SK-N-SH (cell line): ENCODE measurements around the gene GDE1. TPM values are rescaled to one million over a fixed set of nuclear protein-coding genes. Genes with fewer than 3 reads are reported as not detected.

ENCODE experiments used
- CTCF ChIA-PET: fragments of 300-600, 350-600 bp; formaldehyde crosslinking; extraction: SDS; loops from one replicate; lab custom pipeline; 2021; lab: Yijun Ruan, JAX
- POLR2A ChIA-PET: fragments of 350-600 bp; sonication (Branson Sonifier 250); formaldehyde crosslinking; extraction: SDS; loops from one replicate; lab custom pipeline; 2020; ENCODE audit warnings: antibody characterized with exemption, inconsistent platforms; lab: Yijun Ruan, JAX
- DNase-seq: peaks from one replicate; pipeline ENCODE4 v3.0.0; 2012
- H2AFZ ChIP-seq: fragments of 200-600 bp; sonication (generic); 2 replicates; pipeline ENCODE4 v1.8.1; 2016; ENCODE audit warnings: antibody characterized with exemption, mild to moderate bottlenecking, low read depth
- H3F3A ChIP-seq: fragments of 200-600 bp; sonication (generic); replicated peaks from 2 replicates; pipeline ENCODE3; 2016; ENCODE audit warnings: antibody characterized with exemption, mild to moderate bottlenecking; ENCODE audit not compliant: insufficient read depth
- H3K27ac ChIP-seq, 2 experiments: fragments of 200-500 bp in 1 of 2; fragments of 200-600 bp in 1 of 2; sonication (Bioruptor generic) in 1 of 2; sonication (generic), shearing (Covaris generic) in 1 of 2; 2 replicates each; pipeline versions ENCODE4 v1.5.1 to v1.6.1; 2014 to 2016; ENCODE audit warnings: low read depth in 2 of 2, inconsistent platforms in 1 of 2, low read length in 1 of 2, mild to moderate bottlenecking in 1 of 2, mixed read lengths in 1 of 2
- H3K27me3 ChIP-seq: fragments of 200-600 bp; sonication (generic), shearing (Covaris generic); 2 replicates; pipeline ENCODE4 v1.6.1; 2016; ENCODE audit warnings: mixed run types; ENCODE audit not compliant: insufficient read depth
- H3K36me3 ChIP-seq, 2 experiments: fragments of 200-500 bp in 1 of 2; fragments of 200-600 bp in 1 of 2; sonication (Bioruptor generic) in 1 of 2; sonication (generic) in 1 of 2; replicated peaks in 1 of 2; 2 replicates each; pipeline versions ENCODE3 to v1.5.1; 2014 to 2016; ENCODE audit warnings: low read length in 1 of 2, mild to moderate bottlenecking in 1 of 2; ENCODE audit not compliant: insufficient read depth in 2 of 2, control insufficient read depth in 1 of 2
- H3K4me1 ChIP-seq, 2 experiments: fragments of 200-500 bp in 1 of 2; fragments of 200-600 bp in 1 of 2; sonication (Bioruptor generic) in 1 of 2; sonication (generic), shearing (Covaris generic) in 1 of 2; 2 replicates each; pipeline versions ENCODE4 v1.5.1 to v1.6.1; 2014 to 2016; ENCODE audit warnings: low read depth in 1 of 2, low read length in 1 of 2, mixed run types in 1 of 2; ENCODE audit not compliant: insufficient read depth in 2 of 2, control insufficient read depth in 1 of 2
- H3K4me2 ChIP-seq: fragments of 200-600 bp; sonication (generic), shearing (Covaris generic); 2 replicates; pipeline ENCODE4 v1.6.1; 2017; ENCODE audit warnings: mixed run types
- H3K4me3 ChIP-seq, 2 experiments: fragments of 200-500 bp in 1 of 2; fragments of 200-600 bp in 1 of 2; sonication (Bioruptor generic) in 1 of 2; sonication (generic), shearing (Covaris generic) in 1 of 2; 2 replicates each; pipeline versions ENCODE4 v1.5.1 to v1.8.1; 2014 to 2016; ENCODE audit warnings: low read depth in 2 of 2, inconsistent platforms in 1 of 2, low read length in 1 of 2, mild to moderate bottlenecking in 1 of 2, mixed read lengths in 1 of 2, moderate library complexity in 1 of 2
- H3K79me2 ChIP-seq: fragments of 200-600 bp; sonication (generic); 2 replicates; pipeline ENCODE4 v1.8.1; 2017; ENCODE audit warnings: mild to moderate bottlenecking; ENCODE audit not compliant: insufficient read depth
- H3K9ac ChIP-seq: fragments of 200-600 bp; sonication (generic); 2 replicates; pipeline ENCODE4 v1.6.1; 2017; ENCODE audit warnings: mixed run types
- H3K9me2 ChIP-seq: fragments of 200-600 bp; sonication (generic); 2 replicates; pipeline ENCODE4 v1.6.1; 2017; ENCODE audit warnings: mixed run types
- H3K9me3 ChIP-seq: fragments of 200-600 bp; sonication (generic); 2 replicates; pipeline ENCODE4 v1.6.1; 2017; ENCODE audit warnings: mixed run types, mild to moderate bottlenecking, moderate library complexity
- H4K20me1 ChIP-seq: fragments of 200-600 bp; sonication (generic); 2 replicates; pipeline ENCODE4 v1.6.1; 2017; ENCODE audit warnings: mild to moderate bottlenecking, mixed run types; ENCODE audit not compliant: insufficient read depth
- FOXJ3 ChIP-seq: sonication (generic); formaldehyde crosslinking; IDR thresholded peaks from 2 replicates; pipeline ENCODE4 v1.5.1; 2020; ENCODE audit warnings: mild to moderate bottlenecking, missing genetic modification reagents
- FOXM1 ChIP-seq: IDR thresholded peaks from 2 replicates; pipeline ENCODE4 v1.4.0; 2012; ENCODE audit warnings: low read depth, mild to moderate bottlenecking
- JUND ChIP-seq: IDR thresholded peaks from 2 replicates; pipeline ENCODE4 v1.4.0; 2012
- MEF2A ChIP-seq: IDR thresholded peaks from 2 replicates; pipeline ENCODE4 v1.4.0; 2012; ENCODE audit warnings: low read depth, borderline replicate concordance
- MXI1 ChIP-seq: IDR thresholded peaks from 2 replicates; pipeline ENCODE4 v1.6.1; 2012; ENCODE audit warnings: mild to moderate bottlenecking, low read depth, low read length, improper control_type of control experiment
- NFIC ChIP-seq: IDR thresholded peaks from 2 replicates; pipeline ENCODE4 v1.4.0; 2012; ENCODE audit warnings: borderline replicate concordance
- POLR2AphosphoS5 ChIP-seq: IDR thresholded peaks from 2 replicates; pipeline ENCODE4 v1.6.1; 2012; ENCODE audit warnings: low read depth, low read length
- RCOR1 ChIP-seq: fragments of 150-350 bp; IDR thresholded peaks from 2 replicates; pipeline ENCODE4 v1.6.1; 2017; ENCODE audit warnings: antibody characterized with exemption, low read length
- RXRA ChIP-seq: IDR thresholded peaks from 2 replicates; pipeline ENCODE4 v1.4.0; 2012; ENCODE audit warnings: low read depth, mild to moderate bottlenecking, borderline replicate concordance
- TCF12 ChIP-seq: IDR thresholded peaks from 2 replicates; pipeline ENCODE4 v1.4.0; 2012
- TEAD4 ChIP-seq: IDR thresholded peaks from 2 replicates; pipeline ENCODE4 v1.4.0; 2012; ENCODE audit warnings: mild to moderate bottlenecking, borderline replicate concordance; ENCODE audit not compliant: insufficient read depth
- WGBS: methylation state at CpG from one replicate; pipeline ENCODE4 v1.1.6; 2017; ENCODE audit warnings: low lambda C conversion rate; 5-methylcytosine and 5-hydroxymethylcytosine counted together
- polyA plus RNA-seq, 3 experiments: library from polyadenylated mRNA; depleted of rRNA; stranded (reverse); fragments of >200 nt; gene quantifications; 2 replicates each; pipeline ENCODE4 v1.2.3, GENCODE V29; 2012
- TF ChIP-seq, protein P1 (sequence below): fragments of 150-350 bp; IDR thresholded peaks from 2 replicates; pipeline ENCODE4 v1.6.1; 2017; ENCODE audit warnings: antibody characterized with exemption, low read length, low read depth, borderline replicate concordance
- TF ChIP-seq, protein P2 (sequence below): IDR thresholded peaks from 2 replicates; pipeline ENCODE4 v1.4.0; 2012; ENCODE audit warnings: low read depth, borderline replicate concordance

The GDE1 gene
- polyA plus RNA-seq, 1 of the 3 experiments (the other 2 are of a cell fraction) = 37.0 TPM

DNA sequence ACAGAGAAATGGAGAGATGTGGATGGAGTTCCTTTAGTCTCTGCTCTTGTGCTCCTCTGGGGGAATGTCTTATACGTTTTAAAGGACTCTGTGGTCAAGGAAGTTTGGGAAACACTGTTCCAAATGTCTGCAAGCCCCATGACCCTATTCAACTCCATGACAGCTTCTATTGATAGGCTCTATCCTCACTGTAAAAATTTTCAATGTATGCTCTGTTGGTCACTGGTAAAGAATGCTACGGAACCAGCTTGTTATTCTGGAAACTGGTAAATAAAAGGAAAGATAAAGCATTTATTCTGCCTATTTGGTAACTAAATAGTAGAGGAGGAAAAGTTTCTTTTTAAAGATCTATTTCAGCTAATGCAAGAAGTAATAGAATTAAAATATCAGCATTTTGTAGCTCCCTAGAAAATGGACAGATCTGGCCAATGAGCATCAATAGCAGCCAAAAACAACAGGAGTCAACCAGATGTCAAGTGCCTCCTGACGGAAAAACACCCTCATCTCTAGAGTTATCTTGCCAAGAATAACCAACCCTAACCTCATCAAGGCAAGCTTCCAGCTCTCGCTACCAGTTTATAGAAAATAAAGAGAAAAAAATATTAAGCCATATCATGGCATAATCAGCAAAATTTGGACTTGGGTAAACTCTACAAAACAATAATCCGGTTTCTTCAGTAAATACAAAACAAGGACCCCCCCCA is 16.1 kb downstream of the GDE1 start:
- H3K36me3 ChIP-seq = peaks cover 44 to 66% of the 10 kb centered on the region in 2 experiments
- H3K79me2 ChIP-seq = no peaks in the 10 kb centered on the region
- no peaks in the 10 kb centered on the region for H3K4me1 ChIP-seq
- DNase-seq = no peak
- H3K27me3 ChIP-seq = no peaks in the 10 kb centered on the region
- H3F3A ChIP-seq = no peaks in the 10 kb centered on the region
- ChIA-PET POLR2A (no interaction called here), CTCF (interaction anchor here (0.7 to 8.6 kb wide), 4 partner anchors 34 to 420 kb away, joined by 3 to 82 read pairs (median 4); no protein-coding TSS in a partner anchor)
- H3K4me2 ChIP-seq = no peak overlapping the region
- H3K9me3 ChIP-seq = no peaks in the 10 kb centered on the region
- H3K9ac ChIP-seq = no peak overlapping the region
- H3K9me2 ChIP-seq = no peaks in the 10 kb centered on the region
- WGBS = 89% methylated on average over 5 of the region's 5 CpGs
- no peak overlapping the region for H3K27ac ChIP-seq
- no peak overlapping the region for H3K4me3 ChIP-seq
- H4K20me1 ChIP-seq = peaks cover 9% of the 10 kb centered on the region; the same call in 1 of the 2 replicates
- TF ChIP-seq JUND = no peak
- no peak for TF ChIP-seq FOXJ3 (CRISPR knock-in tag)
- TF ChIP-seq, protein P1, sequence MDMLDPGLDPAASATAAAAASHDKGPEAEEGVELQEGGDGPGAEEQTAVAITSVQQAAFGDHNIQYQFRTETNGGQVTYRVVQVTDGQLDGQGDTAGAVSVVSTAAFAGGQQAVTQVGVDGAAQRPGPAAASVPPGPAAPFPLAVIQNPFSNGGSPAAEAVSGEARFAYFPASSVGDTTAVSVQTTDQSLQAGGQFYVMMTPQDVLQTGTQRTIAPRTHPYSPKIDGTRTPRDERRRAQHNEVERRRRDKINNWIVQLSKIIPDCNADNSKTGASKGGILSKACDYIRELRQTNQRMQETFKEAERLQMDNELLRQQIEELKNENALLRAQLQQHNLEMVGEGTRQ = no peak
- no peak for TF ChIP-seq TEAD4
- no peak for TF ChIP-seq FOXM1
- no peak for TF ChIP-seq MEF2A
- TF ChIP-seq TCF12 = peak; percentile 9; the same call in 1 of the 2 replicates
- peak; percentile 35; the same call in 1 of the 2 replicates for TF ChIP-seq NFIC
- no peak for TF ChIP-seq POLR2AphosphoS5
- no peak overlapping the region for H2AFZ ChIP-seq

DNA sequence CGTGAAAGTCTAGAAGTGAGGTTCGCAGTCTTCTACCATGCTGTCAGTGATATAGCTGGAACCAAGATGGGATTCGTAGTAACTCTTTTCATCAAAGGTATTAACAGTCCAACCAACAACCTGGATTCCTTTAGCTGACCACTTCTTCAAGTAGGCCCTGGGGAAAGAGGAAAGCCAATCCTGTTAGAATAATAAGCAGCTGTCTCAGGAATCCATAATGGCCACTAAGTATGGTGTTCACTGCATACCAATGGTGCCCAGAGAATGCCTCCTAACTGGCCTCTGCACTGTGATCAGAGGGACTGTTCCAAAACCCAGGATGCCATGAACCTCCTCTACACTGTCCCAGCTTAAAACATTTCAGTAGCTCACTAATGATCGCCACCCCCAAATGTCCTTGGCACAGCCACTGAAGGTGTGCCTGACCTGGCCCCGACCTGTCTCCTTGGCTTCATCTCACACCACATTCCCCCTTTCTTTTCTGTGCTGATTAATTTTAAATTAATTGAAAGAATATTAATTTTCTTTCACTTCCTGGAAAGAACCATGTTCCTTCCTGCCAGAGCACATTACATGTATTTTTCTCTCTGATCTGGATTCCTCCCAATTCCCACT is 18.3 kb downstream of the GDE1 start:
- Histone ChIP-seq H3K36me3 (peaks cover 33 to 52% of the 10 kb centered on the region in 2 experiments), H3K27me3 (no peaks in the 10 kb centered on the region), H3K9me2 (no peaks in the 10 kb centered on the region), H3K4me2 (no peak overlapping the region), H3K9ac (no peak overlapping the region), H3K27ac (no peak overlapping the region), H3K4me1 (no peaks in the 10 kb centered on the region), H3K4me3 (no peak overlapping the region), H3K79me2 (no peaks in the 10 kb centered on the region), H2AFZ (no peak overlapping the region), H4K20me1 (peaks cover 9% of the 10 kb centered on the region; the same call in 1 of the 2 replicates), H3K9me3 (no peaks in the 10 kb centered on the region), H3F3A (no peaks in the 10 kb centered on the region)
- 95% methylated on average over 5 of the region's 5 CpGs for WGBS
- no peak for TF ChIP-seq RXRA
- TF ChIP-seq, protein P2, sequence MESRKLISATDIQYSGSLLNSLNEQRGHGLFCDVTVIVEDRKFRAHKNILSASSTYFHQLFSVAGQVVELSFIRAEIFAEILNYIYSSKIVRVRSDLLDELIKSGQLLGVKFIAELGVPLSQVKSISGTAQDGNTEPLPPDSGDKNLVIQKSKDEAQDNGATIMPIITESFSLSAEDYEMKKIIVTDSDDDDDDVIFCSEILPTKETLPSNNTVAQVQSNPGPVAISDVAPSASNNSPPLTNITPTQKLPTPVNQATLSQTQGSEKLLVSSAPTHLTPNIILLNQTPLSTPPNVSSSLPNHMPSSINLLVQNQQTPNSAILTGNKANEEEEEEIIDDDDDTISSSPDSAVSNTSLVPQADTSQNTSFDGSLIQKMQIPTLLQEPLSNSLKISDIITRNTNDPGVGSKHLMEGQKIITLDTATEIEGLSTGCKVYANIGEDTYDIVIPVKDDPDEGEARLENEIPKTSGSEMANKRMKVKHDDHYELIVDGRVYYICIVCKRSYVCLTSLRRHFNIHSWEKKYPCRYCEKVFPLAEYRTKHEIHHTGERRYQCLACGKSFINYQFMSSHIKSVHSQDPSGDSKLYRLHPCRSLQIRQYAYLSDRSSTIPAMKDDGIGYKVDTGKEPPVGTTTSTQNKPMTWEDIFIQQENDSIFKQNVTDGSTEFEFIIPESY = no peak
- TF ChIP-seq, protein P1 = no peak
- TF ChIP-seq FOXJ3 (CRISPR knock-in tag) = no peak
- no peak for TF ChIP-seq MXI1
- TF ChIP-seq JUND = no peak
- no peak for TF ChIP-seq RCOR1
- no peak for DNase-seq
- ChIA-PET POLR2A (no interaction called here), CTCF (interaction anchor here (0.6 to 8.6 kb wide), 32 partner anchors 9 to 528 kb away, joined by 3 to 82 read pairs (median 5); partner anchors contain the start of gene TMC7)
